ENCODE results near the gene TMEFF1.
"Not testable (repeated sequence)": the region's sequence is repeated elsewhere in the genome, so short reads cannot be mapped to it uniquely, and the experiment has no call there.

The TMEFF1 gene, protein sequence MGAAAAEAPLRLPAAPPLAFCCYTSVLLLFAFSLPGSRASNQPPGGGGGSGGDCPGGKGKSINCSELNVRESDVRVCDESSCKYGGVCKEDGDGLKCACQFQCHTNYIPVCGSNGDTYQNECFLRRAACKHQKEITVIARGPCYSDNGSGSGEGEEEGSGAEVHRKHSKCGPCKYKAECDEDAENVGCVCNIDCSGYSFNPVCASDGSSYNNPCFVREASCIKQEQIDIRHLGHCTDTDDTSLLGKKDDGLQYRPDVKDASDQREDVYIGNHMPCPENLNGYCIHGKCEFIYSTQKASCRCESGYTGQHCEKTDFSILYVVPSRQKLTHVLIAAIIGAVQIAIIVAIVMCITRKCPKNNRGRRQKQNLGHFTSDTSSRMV

DNA sequence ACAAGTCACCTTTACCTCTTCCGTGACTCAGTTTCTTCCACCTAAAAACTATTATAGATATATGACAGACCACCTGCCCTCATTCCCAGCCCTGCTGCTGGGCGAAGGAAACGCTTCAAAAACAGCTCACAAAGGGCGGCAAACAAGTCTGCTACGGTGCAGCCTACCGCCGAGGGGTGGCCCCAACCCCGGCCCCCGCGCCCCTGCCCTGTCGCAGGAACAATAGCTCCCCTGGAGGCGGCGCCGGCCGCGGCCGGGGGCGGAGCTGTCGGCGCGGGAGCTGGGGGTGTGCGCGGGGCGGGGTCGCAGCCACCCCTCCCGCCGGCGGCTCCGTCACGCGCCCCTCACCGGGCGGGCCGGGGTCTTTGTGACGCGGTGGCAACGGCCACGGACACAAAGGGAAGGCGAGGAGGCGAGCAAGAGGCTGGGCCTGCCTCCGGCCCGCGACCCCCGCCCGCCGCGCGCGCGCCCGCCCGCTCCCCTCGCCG lies at the start of gene TMEFF1:
TMEFF1 (plus strand) TSS at position 362 of the 488 bp plus-strand sequence. CDS start 396 bp downstream, outside the sequence.
- DNase-seq = peak; percentile 51

DNA sequence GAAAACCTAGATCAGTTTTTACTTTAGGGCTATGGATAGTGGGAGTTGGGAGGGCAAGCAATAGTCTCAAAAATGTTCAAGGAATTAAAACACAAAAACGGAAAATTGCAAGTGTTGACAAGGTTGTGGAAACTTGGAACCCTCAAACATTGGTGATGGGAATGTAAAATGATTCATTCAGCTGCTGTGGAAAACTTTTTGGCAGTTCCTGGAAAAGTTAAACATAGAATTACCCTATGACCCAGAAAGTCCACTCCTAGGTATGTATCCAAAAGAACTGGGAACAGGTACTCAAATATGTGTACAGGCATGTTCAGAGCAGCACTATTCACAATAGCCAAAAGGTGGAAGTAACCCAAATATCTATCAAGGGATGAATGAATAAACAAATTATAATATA lies 47.2 kb upstream of the TMEFF1 start:
- no peak for DNase-seq

DNA sequence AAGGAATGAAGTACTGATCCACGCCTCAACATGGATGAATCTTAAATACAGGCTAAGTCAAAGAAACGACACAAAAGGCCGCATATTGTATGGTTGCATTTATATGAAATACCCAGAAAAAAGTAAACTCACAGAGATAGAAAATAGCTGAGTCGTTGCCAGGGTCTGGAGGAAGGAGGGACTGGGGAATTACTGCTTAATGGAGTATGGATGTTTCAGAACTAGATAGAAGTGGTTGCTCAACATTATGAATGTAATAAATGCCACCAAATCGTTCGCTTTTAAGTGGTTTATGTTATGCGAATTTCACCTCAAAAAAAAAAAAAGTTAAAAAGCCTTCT lies 46.8 kb upstream of the TMEFF1 start:
- no peak for DNase-seq

DNA sequence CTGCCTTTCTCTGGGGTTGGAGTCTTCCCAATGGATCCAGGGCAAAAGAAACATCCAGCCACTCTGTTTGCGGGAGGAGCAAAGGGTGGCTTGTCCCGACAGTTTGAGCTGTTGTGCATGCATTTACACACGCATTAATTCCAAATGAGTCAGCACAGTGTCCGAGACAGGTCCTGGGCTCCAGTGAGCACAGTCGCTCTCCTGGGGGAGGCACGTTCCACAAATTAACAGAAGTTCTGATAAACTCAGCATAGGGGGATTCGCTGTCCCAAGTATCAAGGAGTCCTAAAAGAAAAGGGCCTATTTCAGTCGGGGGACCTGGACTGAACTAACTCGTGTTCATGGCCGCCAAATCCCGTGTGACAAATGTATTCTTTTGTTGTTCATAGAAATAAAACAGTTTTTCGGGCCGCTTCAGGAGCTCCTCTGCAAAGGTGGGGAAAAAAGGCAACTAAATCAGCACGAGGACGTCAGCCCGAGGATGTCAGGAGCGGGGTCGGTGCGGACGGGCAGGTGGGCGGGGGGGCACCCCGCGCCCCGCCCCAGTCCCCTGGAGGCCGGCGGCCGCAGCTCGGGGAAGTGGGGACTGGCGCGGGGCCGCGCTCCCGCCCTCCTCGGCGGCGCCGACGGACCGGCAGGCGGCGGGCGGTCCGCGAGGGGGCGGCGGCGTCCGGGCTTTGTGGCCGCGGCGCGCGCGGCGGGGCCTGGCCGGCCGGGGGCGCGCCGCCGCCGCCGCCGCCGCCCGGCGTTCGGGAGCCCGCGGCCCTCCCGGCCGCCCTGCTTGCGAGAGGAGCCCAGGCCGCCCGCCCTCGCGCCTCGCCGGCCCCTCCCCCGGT lies 46.2 kb upstream of the TMEFF1 start, which contains the start of gene MSANTD3:
MSANTD3 (plus strand) TSS at position 614 of the 836 bp plus-strand sequence. CDS start 14,796 bp downstream, outside the sequence.
- DNase-seq = peak; percentile 73

DNA sequence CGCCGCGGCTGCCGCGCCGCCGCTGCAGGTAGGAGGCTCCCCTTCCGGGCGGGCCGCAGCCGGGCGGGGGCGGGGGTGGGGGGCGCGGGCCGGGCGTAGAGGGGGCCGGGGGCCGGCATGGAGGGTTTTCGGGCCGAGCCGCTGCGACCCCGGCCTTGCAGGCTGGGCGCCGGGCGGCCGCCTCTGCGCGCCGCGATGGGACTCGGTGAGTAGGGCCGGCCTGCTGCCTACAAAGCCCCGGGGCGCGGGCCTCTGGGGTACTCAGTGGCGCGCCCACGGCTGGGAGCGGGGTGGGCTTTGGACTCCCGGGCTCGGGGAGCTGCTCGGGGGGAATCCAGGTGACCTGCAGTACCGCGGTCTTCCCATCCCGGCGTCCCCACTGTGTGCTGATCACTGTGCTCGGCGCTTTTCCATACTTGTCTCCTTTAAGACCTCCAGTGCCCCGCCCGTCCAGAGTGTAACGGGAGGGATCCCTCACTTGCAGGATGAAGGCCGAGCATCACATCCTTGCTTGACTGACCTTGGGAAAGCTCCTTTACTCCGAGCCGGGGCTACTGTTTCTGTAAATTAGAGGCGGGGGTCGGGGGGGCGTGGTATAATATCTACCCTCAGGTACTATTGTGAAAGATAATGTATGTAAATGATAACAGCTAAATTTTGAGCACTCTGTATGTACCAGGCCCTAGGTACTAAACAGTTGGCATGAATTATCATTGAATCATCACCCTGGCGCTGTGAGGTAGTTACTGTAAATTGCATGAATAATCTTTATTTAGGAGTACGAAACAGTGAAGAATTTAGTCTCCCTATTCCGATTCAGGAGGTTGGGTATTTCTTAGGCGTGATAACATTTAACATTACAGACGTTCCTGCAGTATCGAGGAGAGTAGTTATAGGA lies 45.3 kb upstream of the TMEFF1 start:
- DNase-seq = peak; percentile 38

DNA sequence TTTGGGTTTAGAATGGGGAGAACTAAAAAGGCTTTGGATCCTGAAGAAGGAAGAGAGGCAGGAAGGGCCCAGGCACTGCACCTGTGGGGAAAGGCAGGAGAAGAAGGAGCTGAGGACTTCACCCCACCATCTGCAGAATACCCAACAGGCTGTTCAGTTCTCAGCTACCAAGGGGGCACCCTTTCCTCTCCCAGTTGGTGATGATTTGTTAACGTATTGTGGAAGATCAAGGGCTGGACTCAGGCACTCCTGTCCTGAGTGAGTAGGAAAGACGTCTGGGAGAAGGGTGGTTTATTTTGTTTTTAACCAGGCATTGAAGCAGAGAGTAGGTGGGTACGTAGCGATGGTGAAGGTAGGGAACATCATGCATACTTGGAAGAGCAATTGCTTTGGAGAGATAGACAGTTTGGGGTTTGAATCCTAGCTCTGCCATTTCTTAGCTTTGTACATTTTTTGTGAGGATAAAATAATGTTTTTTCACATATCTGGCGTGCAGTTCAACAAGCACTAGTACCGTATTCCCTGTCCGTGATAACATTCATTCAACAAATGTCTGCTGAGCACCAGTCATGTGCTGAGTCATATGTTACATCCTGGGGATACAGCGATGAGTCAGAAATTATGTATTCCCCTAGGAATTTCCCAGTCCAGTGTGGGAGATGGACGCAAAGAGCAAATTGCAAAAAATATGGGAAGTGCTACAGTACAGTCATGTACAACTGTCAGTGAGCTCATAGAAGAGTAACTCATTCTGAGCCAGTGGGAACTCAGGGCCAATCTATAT lies 43.9 kb upstream of the TMEFF1 start:
- DNase-seq = no peak

DNA sequence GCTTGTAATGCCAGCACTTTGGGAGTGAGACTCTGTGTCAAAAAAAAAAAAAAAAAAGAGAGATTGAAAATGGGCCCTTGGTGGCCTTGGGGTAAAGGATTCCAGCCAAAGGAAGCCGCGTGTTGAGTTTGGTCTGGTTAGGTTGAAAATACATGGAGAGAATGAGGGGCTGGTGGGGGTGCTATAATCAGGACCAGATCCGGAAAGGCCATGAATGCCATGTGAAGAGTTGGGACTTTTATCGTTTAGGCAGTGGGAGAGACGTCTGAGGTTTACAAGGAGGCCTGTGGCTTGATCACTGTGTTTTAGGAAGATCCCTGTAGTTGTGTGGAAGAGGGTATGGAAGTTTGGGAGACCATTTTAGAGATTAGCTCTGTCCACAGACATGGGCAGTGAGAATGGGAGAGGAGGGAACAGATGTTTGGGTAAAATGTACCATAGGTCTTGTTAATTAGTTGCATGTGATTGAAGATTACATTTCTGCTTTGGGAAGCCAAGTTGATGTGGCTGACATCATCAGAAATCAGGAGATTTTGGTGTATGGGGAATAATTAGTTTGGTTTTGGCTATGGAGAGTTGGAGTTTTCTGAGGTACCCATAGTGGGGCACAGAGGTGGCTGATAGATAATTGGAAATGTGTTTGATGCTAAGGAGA lies 42.5 kb upstream of the TMEFF1 start:
- DNase-seq = no peak

DNA sequence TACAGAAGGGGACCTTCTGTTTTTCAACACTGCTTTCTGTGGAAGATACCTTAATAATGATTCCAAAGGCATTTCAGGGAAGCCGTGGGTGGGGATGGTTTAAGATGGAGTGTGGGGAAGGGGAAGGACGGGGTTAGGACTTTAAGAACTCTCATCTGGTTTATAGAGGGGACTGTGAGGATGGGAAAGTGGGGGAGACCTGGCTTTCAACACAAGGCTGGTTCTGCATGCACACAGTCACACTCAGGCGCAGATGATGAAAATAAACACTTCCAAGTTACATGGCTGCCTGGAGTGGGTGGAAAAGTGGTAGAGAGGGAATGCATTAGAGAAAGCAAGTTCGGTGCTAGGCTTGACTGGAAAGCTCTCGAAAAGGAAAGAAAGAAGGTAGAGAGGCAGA lies 41.1 kb upstream of the TMEFF1 start:
- no peak for DNase-seq

DNA sequence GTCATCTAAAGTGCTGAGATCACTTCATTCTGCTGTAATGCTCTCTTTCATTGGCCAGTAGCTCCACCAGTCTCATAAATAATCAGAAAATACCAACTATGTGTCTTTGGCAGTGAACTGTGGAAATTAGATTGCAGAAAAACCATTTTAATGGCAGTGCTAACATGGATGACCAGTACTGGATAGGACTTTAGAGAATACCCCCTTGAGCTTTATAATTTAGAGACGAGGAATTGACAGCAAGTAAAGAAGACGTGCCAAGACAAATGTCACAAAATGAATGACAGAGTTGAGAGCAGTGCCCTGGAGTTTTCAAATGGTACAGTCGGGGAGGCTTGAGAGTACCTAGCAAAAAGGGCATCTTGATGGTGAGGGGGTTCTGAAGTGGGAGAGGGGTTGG lies 40.2 kb upstream of the TMEFF1 start:
- DNase-seq = no peak

DNA sequence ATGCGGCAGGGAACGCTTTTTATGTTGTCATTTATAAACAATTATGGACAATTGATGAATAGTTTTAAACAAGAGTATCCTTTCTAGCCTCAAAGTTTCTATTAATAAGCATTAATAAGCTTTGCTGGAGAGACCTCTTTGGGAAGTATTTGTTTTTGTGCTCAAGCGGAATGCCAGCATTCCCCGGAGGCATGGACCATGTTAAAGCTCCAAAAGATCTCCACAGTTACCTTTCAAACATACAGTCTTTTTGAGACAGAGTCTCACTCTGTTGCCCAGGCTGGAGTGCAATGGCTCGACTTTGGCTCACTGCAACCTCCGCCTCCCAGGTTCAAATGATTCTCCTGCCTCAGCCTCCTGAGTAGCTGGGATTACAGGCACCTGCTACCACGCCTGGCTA lies 36.4 kb upstream of the TMEFF1 start:
- no peak for DNase-seq

DNA sequence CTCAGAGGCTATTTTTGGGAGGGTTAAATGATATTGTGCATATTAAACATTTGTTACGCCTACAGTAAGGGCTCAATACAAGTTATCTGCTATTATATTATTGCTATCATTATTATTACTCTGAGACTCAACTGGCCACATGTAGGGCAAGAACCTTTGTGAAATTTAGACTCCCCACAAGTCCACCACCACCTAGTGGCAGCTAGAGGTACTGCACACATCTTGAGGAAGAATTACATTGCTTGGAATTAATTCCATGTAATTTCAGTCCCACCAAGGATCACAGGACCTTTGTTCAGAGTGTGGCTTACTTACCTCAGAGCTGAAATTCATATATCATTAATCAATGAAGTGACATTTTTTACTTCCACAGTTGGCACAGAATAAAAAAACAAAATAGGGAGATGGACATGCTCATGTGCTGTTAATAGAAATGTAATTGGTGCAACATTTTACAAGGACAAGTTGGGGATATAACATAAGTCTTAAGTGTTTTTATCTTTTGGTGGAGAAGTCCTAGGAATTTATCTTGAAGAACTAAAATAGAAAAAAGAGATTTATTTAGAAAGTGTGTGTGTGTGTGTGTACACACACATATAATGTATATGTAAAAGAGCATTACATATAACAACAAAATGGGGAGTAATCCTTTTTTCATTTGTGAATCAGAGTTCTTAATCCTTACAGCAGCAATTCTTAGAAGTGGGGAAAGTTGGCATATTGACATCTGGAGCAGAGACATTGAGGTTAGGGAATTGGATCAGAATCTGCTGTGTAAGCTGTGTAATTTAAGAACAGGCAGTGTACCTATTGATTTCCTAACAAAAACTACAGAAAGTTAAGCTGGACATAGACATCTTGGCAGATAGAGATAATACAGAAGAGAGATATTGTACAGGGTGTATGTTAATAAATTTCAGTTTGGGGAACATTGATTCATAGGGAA lies 34.8 kb upstream of the TMEFF1 start:
- peak; percentile 80 for DNase-seq

DNA sequence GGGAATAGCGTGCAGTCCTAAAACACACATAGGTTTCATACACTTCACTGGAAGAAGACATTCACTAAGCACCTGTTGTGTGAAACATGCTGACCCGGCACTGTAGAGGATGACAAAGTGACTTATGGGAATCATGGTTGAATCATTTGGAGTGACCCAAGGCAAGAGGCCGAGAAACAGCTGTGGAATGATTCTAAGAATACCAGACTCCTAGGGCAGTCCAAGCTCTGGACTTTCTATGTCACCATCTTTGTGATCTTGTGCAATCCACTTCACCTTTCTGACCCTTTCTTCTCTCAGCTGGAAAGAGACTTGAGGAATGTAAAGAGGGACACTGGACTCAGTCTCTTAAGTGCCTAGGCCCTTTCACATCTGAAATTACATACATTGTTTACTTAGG lies 32.9 kb upstream of the TMEFF1 start:
- DNase-seq = no peak

DNA sequence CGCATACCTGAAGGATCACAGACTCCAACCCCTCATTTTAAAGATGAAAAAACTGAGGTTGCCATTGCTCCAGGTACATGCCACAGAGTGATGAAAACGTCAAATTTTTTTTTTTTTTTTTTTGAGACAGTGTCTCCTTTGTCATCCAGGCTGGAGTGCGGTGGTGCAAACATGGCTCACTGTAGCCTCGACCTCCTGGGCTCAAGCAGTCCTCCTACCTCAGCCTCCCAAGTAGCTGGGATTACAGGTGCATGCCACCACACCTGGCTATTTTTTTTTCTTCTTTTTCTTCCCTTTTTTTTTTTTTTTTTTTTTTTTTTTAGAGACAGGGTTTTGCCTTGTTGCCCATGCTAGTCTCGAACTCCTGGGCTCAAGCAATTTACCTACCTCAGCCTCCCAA lies 32.5 kb upstream of the TMEFF1 start:
- DNase-seq = not testable (repeated sequence)

DNA sequence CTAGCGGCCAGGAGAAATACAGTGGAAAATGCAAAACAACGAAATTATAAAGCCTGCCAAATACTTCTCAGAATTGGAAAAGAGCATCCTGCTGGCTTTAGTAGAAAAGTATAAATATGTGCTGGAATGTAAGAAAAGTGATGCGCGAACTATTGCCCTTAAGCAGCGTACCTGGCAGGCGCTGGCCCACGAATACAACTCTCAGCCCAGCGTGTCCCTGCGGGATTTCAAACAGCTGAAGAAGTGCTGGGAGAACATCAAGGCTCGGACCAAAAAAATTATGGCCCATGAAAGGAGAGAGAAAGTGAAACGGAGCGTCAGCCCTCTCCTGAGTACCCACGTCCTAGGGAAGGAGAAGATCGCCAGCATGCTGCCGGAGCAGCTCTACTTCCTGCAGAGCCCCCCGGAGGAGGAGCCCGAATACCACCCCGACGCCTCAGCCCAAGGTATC lies 31.0 kb upstream of the TMEFF1 start:
- no peak for DNase-seq

DNA sequence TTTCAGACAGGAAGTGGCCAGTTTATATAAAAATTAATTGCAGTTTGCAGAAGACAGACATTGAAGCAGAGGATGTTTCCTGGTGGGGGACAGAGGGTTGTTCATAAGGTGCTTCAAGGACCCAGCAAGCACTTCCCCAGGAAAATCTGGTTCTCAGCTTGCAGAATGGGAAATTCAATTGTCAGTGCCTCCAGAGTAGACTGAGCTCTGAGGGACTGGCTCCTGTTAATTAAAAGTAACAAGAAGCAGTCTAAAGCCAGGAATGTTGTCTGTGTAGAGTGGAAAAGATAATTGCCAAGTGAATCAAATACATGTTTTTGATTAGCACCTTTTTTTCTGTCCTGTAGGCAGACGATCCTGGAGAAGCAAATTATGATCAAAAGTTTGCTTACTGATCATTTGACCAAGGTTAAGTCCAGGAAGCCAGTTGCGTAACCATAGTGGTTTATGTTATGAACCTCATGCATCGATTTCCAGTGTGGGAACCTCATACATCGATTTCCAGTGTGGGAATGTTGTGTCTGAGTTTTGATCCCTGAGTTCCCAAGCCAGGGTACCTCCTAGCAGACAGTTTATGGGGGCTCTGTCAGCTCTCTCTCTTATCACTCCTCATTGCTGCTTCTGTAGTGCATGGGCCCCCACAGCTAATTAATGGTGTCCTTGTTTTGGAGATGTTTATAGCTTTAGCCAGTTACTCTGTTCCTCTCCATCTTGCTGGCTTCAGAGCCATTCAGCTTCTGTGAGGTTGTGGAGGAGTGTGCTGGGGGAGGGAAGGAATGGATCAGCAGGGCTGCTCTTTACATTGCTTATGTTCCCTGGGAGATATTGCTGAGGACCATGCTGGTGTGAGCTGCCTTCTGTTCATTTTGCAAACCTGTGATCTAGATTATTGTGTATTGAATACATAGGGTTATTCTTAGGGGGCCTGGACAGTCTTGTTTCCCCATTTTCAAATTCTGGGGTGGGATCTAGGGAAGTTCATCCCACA lies 28.9 kb upstream of the TMEFF1 start:
- DNase-seq = no peak

DNA sequence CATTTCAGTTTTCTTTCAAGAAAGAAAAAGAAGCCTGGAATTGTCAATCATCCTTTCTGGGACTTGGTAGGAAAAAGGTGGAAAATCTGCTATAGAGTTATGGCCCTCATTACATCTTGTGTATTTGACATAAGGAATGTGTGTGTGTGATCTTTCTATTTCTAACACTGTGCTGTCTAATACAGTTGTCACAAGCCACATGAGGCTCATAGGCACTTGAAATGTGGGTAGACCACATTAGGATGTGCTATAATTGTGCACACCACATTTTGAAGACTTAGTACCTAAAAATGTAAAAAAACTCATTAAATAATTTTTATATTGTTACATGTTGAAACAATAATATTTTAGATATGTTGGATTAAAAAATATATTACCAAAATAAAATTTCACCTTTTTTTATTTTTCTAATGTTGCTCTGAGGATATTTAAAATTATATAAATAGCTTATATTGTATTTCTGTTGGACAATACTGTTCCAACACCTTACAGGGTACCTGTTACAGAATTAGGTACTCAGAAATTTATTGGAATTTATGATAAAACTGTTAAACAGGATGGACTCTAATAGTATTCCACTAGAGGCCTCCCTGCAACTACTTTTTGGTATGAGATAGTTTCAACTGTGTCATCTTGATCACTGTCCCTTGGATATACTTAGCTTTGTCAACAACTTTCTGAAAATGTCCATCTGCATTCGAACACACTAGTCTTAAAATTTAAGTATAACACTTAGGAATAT lies 27.6 kb upstream of the TMEFF1 start:
- no peak for DNase-seq

DNA sequence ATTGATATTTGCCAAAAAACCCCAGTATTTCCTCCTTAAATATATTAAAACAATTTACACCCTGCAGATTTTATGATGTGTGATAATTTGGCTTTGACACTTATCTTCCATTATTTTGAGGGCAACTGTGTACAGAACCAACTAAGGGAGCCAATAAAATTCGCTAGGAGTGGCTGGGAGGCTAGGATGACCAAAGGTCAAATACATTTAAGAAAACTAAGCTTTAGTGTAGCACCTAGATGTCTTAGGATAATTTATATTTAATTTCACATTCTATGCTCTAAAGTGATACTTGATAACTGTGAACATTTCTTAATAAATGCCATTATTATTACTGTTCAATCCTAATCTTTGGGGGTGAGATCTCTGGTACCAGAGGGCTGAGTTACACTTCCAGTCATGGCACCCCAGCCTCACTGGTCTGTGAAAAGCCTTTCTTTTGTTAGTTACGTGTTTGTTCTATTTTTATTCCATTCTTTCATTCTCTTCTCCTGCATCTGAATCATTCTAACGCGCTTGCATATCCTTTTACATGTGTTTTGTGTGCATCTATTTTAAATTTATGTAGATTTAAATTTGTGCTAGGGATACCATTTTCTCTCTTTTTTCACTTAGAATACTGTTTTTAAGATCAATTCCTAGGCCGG lies 26.9 kb upstream of the TMEFF1 start:
- no peak for DNase-seq

DNA sequence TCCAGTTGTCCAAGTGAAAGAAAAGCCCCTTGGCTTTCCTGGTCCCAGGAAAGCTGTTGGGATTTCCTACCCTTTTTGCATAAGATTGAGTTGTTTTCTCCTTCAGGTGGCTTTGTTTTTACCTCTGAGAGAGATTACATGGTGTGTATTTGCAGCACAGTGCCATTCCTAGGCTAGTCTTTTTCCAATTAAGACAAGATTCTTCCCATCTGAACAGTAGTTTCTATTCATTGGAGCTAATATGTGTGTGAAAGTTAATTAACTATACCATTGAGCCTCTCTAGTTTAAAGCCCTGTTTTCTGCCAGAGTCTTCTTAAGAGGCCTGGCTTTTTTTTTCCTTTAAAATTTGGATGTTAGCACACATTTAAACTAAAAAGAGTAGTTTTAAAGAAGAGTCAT lies 25.9 kb upstream of the TMEFF1 start:
- no peak for DNase-seq
